ENCODE results near the gene ZFHX3.

DNA sequence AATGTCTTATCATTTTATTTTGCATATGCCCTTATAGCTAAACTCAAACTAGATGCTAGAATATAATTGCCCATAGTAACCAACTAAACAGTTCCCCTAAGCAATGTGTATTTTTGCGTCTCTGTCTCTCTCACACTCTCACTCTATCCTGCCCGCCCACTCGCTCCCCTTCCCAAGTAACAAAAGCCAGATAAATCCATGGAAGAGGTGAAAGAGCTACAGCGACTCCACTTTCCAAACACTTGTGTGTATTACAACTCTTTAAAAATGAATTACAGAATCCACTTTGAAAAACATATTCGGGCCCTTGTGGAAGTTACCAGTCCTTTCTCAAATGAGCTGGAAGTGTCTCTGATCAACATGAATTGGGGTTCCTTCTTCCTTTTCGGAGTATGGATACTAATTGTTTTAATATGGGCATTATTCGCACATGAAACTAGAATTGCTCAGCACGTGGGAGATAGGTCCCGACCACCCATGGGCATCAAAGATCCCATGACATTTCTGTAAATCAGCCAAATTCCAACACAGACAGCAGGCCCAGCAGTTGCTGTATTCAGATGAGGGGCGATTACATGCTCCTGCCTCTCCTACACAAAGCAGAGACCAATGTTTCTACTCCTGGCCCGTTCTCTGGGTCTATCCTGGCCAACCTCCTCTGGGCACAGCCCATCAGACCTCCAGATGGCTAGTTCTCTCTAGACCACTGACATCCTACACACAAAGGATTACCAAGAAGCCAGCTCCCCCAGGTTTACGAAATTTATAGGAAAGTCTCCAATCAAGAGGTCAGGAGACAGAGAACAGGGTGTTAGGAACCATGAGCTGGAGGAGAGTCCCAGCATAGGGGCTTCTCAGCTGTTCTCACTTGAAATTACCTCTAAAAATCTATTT lies 121.5 kb downstream of the ZFHX3 start:
- no peak for TF ChIP-seq CREB1 (IDR thresholded peaks at IDR 0.05; ENCODE audit: low read depth)
- TF ChIP-seq GABPA (IDR thresholded peaks at IDR 0.05; ENCODE audit: low read depth) = no peak
- no peak for TF ChIP-seq NR2C2 (IDR thresholded peaks at IDR 0.05; ENCODE audit: borderline replicate concordance, control insufficient read depth, insufficient read length, low read depth)
- no peak for TF ChIP-seq ATF7 (IDR thresholded peaks at IDR 0.05; ENCODE audit: low read depth)
- TF ChIP-seq ETV6 (conservative IDR thresholded peaks at IDR 0.05 in 1 of 2, IDR thresholded peaks at IDR 0.05 in 1 of 2; ENCODE audit: borderline replicate concordance in 1 of 2, low read depth in 1 of 2) = no peak
